ENCODE measurements around the gene TSNAX.

- TF ChIP-seq MAX (IDR thresholded peaks at IDR 0.05) (no peak), CTCF (IDR thresholded peaks at IDR 0.05; ENCODE audit: control extremely low read depth in 1 of 3, insufficient read depth in 1 of 3, low read depth in 1 of 3, low read length in 3 of 3) (no peak), BRCA1 (IDR thresholded peaks at IDR 0.05; ENCODE audit: low read depth, low read length) (no peak), RNF2 (IDR thresholded peaks at IDR 0.05; ENCODE audit: borderline replicate concordance, low read depth, low read length, missing control alignments, poor library complexity, severe bottlenecking) (no peak), HDAC2 (IDR thresholded peaks at IDR 0.05; ENCODE audit: borderline replicate concordance in 1 of 2, low read depth in 2 of 2, low read length in 2 of 2) (no peak), CHD2 (IDR thresholded peaks at IDR 0.05; ENCODE audit: low read length) (no peak)
Observed at GRCh38 chr1:231594749-231595148, 66.3 kb downstream of the TSNAX start.
